ENCODE measurements around the gene HBS1L.

DNA sequence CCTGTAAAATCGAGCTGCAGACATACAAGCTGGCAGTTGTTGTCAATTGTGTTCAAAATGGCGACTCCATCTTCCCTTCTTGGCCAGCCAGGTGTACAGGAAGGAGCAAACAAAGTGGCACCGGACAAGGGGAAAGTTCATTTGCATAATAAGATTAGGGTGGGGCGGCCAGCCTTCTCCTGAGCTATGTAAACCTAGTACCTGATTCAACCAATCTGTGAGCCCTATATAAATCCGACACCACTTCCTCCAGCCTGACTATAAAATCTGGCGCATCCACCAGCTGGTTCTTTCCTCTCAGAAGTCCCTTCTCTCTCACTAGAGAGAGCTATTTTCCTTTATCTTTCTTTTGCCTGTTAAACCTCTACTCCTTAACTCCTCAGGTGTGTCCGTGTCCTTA, 8.1 kb upstream of the HBS1L start:
- TF ChIP-seq, protein P1, sequence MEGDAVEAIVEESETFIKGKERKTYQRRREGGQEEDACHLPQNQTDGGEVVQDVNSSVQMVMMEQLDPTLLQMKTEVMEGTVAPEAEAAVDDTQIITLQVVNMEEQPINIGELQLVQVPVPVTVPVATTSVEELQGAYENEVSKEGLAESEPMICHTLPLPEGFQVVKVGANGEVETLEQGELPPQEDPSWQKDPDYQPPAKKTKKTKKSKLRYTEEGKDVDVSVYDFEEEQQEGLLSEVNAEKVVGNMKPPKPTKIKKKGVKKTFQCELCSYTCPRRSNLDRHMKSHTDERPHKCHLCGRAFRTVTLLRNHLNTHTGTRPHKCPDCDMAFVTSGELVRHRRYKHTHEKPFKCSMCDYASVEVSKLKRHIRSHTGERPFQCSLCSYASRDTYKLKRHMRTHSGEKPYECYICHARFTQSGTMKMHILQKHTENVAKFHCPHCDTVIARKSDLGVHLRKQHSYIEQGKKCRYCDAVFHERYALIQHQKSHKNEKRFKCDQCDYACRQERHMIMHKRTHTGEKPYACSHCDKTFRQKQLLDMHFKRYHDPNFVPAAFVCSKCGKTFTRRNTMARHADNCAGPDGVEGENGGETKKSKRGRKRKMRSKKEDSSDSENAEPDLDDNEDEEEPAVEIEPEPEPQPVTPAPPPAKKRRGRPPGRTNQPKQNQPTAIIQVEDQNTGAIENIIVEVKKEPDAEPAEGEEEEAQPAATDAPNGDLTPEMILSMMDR (IDR thresholded peaks at IDR 0.05) = no peak
- no peak for TF ChIP-seq POLR2A (IDR thresholded peaks at IDR 0.05)
